MG63 (cell line): Measurements from ENCODE around the gene FAF1. TPM values are rescaled to one million over a fixed set of nuclear protein-coding genes. Genes with fewer than 3 reads are reported as not detected.
"Not testable (repeated sequence)": the region's sequence is repeated elsewhere in the genome, so short reads cannot be mapped to it uniquely, and the experiment has no call there.

ENCODE experiments used
- DNase-seq: peaks from one replicate; pipeline ENCODE4 v3.0.0-alpha.2; 2020
- H3K27me3 ChIP-seq: fragments of 250-450 bp; sonication (Bioruptor Pico); 2 replicates; pipeline ENCODE4 v1.5.1; 2020; ENCODE audit warnings: mild to moderate bottlenecking, moderate library complexity
- H3K36me3 ChIP-seq: fragments of 250-450 bp; sonication (Bioruptor Pico); 2 replicates; pipeline ENCODE4 v1.5.1; 2020; ENCODE audit warnings: mild to moderate bottlenecking, moderate library complexity
- H3K4me3 ChIP-seq: fragments of 250-450 bp; sonication (Bioruptor Pico); 2 replicates; pipeline ENCODE4 v1.5.1; 2020; ENCODE audit warnings: mild to moderate bottlenecking, moderate library complexity
- H3K9me3 ChIP-seq: fragments of 250-450 bp; sonication (Bioruptor Pico); 2 replicates; pipeline ENCODE4 v1.5.1; 2020; ENCODE audit warnings: mild to moderate bottlenecking, moderate library complexity
- total RNA-seq: library from RNA; depleted of rRNA; stranded (reverse); fragments of >200 nt; shearing (Covaris generic); gene quantifications from 2 replicates; pipeline ENCODE4 v1.2.3, GENCODE V29; 2014; ENCODE audit warnings: low replicate concordance

The FAF1 gene
- total RNA-seq, 1 experiment from 2014 or later = 58.6 TPM

GRCh38 chr1:50970509-50970887 lies 10.4 kb upstream of the FAF1 start:
- Histone ChIP-seq H3K27me3 (no peaks in the 10 kb centered on the region), H3K4me3 (peak overlapping the region; percentile 81), H3K9me3 (no peaks in the 10 kb centered on the region), H3K36me3 (peaks cover 34% of the 10 kb centered on the region)
- no peak for DNase-seq

GRCh38 chr1:50969611-50970508 lies 9.8 kb upstream of the FAF1 start, which contains the start of gene CDKN2C:
Gene CDKN2C, plus strand, starts transcription at chr1:50970245. Its CDS starts 124 bp downstream, at chr1:50970369.
- peak; percentile 93 for DNase-seq
- no peaks in the 10 kb centered on the region for H3K27me3 ChIP-seq
- no peaks in the 10 kb centered on the region for H3K9me3 ChIP-seq
- peaks cover 31% of the 10 kb centered on the region for H3K36me3 ChIP-seq
- peak within 1 kb of the TSS; percentile 81 for H3K4me3 ChIP-seq

DNA sequence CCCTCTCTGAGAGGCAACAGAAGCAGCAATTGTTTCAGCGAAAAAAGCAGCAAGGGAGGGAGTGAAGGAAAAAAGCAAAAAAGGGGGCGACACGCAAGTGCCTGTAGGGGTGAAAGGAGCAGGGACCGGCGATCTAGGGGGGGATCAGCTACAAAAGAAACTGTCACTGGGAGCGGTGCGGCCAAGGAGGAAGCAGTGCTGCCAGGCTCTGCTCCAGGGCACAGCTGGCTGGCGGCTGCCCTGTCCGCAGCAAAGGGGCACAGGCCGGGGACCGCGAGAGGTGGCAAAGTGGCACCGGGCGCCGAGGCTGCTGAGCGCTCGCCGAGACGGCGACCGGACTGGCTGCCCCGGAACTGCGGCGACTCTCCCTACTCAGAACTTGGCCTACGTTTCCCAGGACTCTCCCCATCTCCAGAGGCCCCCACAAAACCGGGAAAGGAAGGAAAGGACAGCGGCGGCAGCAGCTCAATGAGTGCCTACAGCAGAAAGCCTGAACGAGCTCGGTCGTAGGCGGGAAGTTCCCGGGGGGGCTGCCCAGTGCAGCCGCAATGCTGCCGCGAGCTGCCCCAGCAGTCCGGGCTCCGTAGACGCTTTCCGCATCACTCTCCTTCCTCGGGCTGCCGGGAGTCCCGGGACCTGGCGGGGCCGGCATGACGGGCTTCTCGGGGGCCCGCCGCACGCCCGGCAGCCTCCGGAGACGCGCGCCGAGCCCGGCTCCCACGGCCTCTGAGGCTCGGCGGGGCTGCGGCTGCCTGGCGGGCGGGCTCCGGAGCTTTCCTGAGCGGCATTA lies 8.9 kb upstream of the FAF1 start:
- no peaks in the 10 kb centered on the region for H3K27me3 ChIP-seq
- peak overlapping the region; percentile 81 for H3K4me3 ChIP-seq
- peaks cover 23% of the 10 kb centered on the region for H3K36me3 ChIP-seq
- DNase-seq = peak; percentile 59
- no peaks in the 10 kb centered on the region for H3K9me3 ChIP-seq

- Histone ChIP-seq H3K4me3 (peak overlapping the region; percentile 81), H3K27me3 (no peaks in the 10 kb centered on the region), H3K36me3 (peaks cover 17% of the 10 kb centered on the region), H3K9me3 (no peaks in the 10 kb centered on the region)
- peak; percentile 96 for DNase-seq
Measured at GRCh38 chr1:50968158-50968820, 8.2 kb upstream of the FAF1 start.

- H3K9me3 ChIP-seq = no peaks in the 10 kb centered on the region
- H3K36me3 ChIP-seq = peaks cover 12% of the 10 kb centered on the region
- H3K4me3 ChIP-seq = peak overlapping the region; percentile 81
- H3K27me3 ChIP-seq = no peaks in the 10 kb centered on the region
- peak; percentile 30 for DNase-seq
Measured at GRCh38 chr1:50967416-50968157, 7.5 kb upstream of the FAF1 start.

DNA sequence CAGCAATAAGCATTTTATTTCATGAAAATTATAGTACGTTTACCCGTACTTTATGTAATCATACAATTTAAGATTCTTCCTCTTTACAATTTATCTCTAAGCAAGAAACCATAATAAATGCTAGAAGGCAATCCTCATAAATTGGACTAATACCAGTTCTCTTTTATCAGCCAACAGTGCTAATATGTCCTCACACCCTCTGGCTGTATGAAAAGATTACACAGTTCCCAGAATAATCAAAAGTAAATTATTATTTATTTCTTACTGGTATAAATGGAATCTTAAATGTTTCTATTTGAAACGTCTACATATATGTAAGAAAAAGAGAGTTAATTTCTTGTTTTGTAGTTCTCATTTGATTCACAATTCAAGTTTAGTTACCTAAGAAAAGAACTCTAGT lies 6.9 kb upstream of the FAF1 start:
- Histone ChIP-seq H3K9me3 (no peaks in the 10 kb centered on the region), H3K27me3 (no peaks in the 10 kb centered on the region), H3K4me3 (peak overlapping the region; percentile 81), H3K36me3 (peaks cover 7% of the 10 kb centered on the region)
- DNase-seq = no peak

DNA sequence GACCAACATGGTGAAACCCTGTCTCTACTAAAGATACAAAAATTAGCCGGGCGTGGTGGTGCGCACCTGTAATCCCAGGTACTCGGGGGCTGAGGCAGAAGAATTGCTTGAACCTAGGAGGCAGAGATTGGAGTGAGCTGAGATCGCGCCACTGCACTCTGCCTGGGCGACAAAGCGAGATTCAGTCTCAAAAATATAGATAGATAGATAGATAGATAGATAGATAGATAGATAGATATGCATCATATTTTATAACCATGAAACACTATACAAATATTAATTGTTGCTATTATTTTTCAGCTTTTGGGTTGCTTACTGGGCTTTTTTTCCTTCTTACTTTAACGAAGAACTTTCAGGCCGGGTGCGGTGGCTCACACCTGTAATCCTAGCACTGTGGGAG lies 4.8 kb upstream of the FAF1 start:
- Histone ChIP-seq H3K27me3 (no peaks in the 10 kb centered on the region), H3K36me3 (no peaks in the 10 kb centered on the region), H3K4me3 (no peak overlapping the region), H3K9me3 (no peaks in the 10 kb centered on the region)
- no peak for DNase-seq

GRCh38 chr1:50959303-50959912 lies 659 bp downstream of the FAF1 start:
- H3K4me3 ChIP-seq = peak overlapping the region; percentile 78
- peaks cover 17% of the 10 kb centered on the region for H3K36me3 ChIP-seq
- DNase-seq = peak; percentile 48
- no peaks in the 10 kb centered on the region for H3K9me3 ChIP-seq
- no peaks in the 10 kb centered on the region for H3K27me3 ChIP-seq

DNA sequence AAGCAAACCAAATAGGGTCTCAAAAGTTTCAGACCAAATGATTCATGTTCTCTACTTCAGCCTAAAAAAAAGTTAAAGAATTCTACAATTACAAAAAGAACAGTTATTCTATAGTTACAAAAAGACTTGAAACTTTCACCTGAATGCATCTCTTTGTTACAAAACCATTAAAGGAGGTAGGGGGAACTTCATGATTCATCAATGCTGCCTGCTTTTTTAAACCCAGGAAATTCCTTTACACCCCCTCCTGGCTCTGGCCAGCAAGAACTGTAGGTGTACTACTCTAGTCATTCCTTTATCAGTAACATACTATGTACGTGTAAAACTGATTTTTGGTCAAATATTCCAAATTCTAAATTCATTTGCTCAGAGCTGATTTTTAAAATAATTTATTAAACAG lies 5.0 kb downstream of the FAF1 start:
- Histone ChIP-seq H3K36me3 (peaks cover 24% of the 10 kb centered on the region), H3K27me3 (no peaks in the 10 kb centered on the region), H3K4me3 (no peak overlapping the region), H3K9me3 (no peaks in the 10 kb centered on the region)
- no peak for DNase-seq

GRCh38 chr1:50952566-50952965 lies 7.5 kb downstream of the FAF1 start:
- H3K27me3 ChIP-seq, H3K4me3 ChIP-seq, DNase-seq, H3K9me3 ChIP-seq: not testable (repeated sequence)
- H3K36me3 ChIP-seq = peaks cover 23% of the 10 kb centered on the region

DNA sequence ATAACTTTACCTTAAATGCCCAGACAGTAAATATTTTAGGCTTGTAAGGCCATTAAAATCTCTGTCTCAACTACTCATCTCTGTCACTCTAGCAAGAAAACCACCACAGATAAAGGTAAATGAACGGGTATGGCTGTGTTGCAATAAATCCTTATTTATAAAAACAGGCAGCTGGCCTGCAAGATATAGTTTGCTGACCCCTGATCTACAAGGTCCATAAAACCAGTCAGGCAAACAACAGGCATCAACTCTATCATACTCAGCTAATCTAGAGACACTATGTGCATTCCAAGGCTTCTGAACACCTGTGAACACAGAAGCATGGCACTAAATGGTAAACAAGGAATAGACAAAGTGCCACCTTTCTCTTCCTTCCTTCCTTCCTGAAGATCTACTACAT lies 9.7 kb downstream of the FAF1 start:
- no peaks in the 10 kb centered on the region for H3K9me3 ChIP-seq
- H3K27me3 ChIP-seq = no peaks in the 10 kb centered on the region
- no peak overlapping the region for H3K4me3 ChIP-seq
- DNase-seq = no peak
- H3K36me3 ChIP-seq = peaks cover 20% of the 10 kb centered on the region

GRCh38 chr1:50949286-50949982 lies 10.6 kb downstream of the FAF1 start:
- Histone ChIP-seq H3K27me3 (no peaks in the 10 kb centered on the region), H3K36me3 (peaks cover 12% of the 10 kb centered on the region), H3K4me3 (no peak overlapping the region), H3K9me3 (no peaks in the 10 kb centered on the region)
- DNase-seq = no peak

- H3K9me3 ChIP-seq = no peaks in the 10 kb centered on the region
- H3K36me3 ChIP-seq = peaks cover 11% of the 10 kb centered on the region; the same call in 1 of the 2 replicates
- no peak for DNase-seq
- H3K4me3 ChIP-seq = no peak overlapping the region
- H3K27me3 ChIP-seq = no peaks in the 10 kb centered on the region
Measured at GRCh38 chr1:50942334-50942733, 17.7 kb downstream of the FAF1 start.

- Histone ChIP-seq H3K27me3 (no peaks in the 10 kb centered on the region), H3K4me3 (no peak overlapping the region), H3K9me3 (peaks cover 2% of the 10 kb centered on the region; the same call in 1 of the 2 replicates), H3K36me3 (peaks cover 16% of the 10 kb centered on the region; the same call in 1 of the 2 replicates)
- DNase-seq = no peak
Measured at GRCh38 chr1:50940291-50940690, 19.8 kb downstream of the FAF1 start.

GRCh38 chr1:50936321-50936720 lies 23.7 kb downstream of the FAF1 start:
- DNase-seq = no peak
- no peak overlapping the region for H3K4me3 ChIP-seq
- H3K9me3 ChIP-seq = peaks cover 14% of the 10 kb centered on the region
- H3K27me3 ChIP-seq = no peaks in the 10 kb centered on the region
- peaks cover 31% of the 10 kb centered on the region for H3K36me3 ChIP-seq
